Endodermal cell (in vitro differentiated cells): Measurements from ENCODE around the gene MIGA2. TPM values are rescaled to one million over a fixed set of nuclear protein-coding genes. Genes with fewer than 3 reads are reported as not detected.

Source experiments
- DNase-seq: peaks from one replicate; pipeline ENCODE4 v3.0.0-alpha.2; 2017
- H3K27ac ChIP-seq: 2 replicates; pipeline ENCODE4 v1.5.1; 2013; ENCODE audit warnings: mild to moderate bottlenecking, low read depth, low read length, moderate library complexity
- H3K27me3 ChIP-seq: 2 replicates; pipeline ENCODE4 v1.6.1; 2013; ENCODE audit warnings: mild to moderate bottlenecking, low read length, moderate library complexity; ENCODE audit not compliant: insufficient read depth, control insufficient read depth, poor library complexity, severe bottlenecking
- H3K36me3 ChIP-seq: 2 replicates; pipeline ENCODE4 v1.7.0; 2013; ENCODE audit warnings: mild to moderate bottlenecking, low read length, moderate library complexity; ENCODE audit not compliant: control insufficient read depth, insufficient read depth
- H3K4me1 ChIP-seq: one replicate; pipeline ENCODE4 v1.7.0; 2013; ENCODE audit warnings: low read length; ENCODE audit not compliant: control insufficient read depth, insufficient read depth
- H3K4me3 ChIP-seq: 2 replicates; pipeline ENCODE4 v1.5.1; 2013; ENCODE audit warnings: mild to moderate bottlenecking, low read length, moderate library complexity
- H3K9ac ChIP-seq: 2 replicates; pipeline ENCODE4 v1.6.1; 2013; ENCODE audit warnings: mild to moderate bottlenecking, low read length, moderate library complexity; ENCODE audit not compliant: poor library complexity, severe bottlenecking; ENCODE audit errors: extremely low read depth
- H3K9me3 ChIP-seq: 2 replicates; pipeline ENCODE4 v1.6.1; 2013; ENCODE audit warnings: mild to moderate bottlenecking, low read length, moderate library complexity; ENCODE audit not compliant: control insufficient read depth
- H3K27ac Mint-ChIP-seq: 2 replicates; pipeline ENCODE4 v1.8.0; 2020; ENCODE audit warnings: mixed read lengths
- H3K27me3 Mint-ChIP-seq: 2 replicates; pipeline ENCODE4 v1.8.0; 2021; ENCODE audit warnings: mild to moderate bottlenecking, mixed read lengths; ENCODE audit not compliant: insufficient read depth
- H3K36me3 Mint-ChIP-seq: 2 replicates; pipeline ENCODE4 v1.8.0; 2020; ENCODE audit warnings: low read depth, mixed read lengths
- H3K4me1 Mint-ChIP-seq: 2 replicates; pipeline ENCODE4 v1.8.0; 2020; ENCODE audit warnings: mixed read lengths
- H3K4me3 Mint-ChIP-seq: 2 replicates; pipeline ENCODE4 v1.8.0; 2020; ENCODE audit warnings: mild to moderate bottlenecking, moderate library complexity, mixed read lengths
- H3K9me3 Mint-ChIP-seq: 2 replicates; pipeline ENCODE4 v1.8.0; 2020; ENCODE audit warnings: mild to moderate bottlenecking, mixed read lengths
- WGBS, 2 experiments: methylation state at CpG; one replicate each; pipeline versions ENCODE4 v1.1.5 to v1.1.7; 2013; ENCODE audit warnings: missing lambda C conversion rate in 2 of 2, mixed read lengths in 1 of 2; ENCODE audit not compliant: insufficient coverage in 1 of 2, insufficient read length in 1 of 2; 5-methylcytosine and 5-hydroxymethylcytosine counted together
- total RNA-seq, 2 donors: library from RNA; stranded (reverse); fragmentation: NEBNext Ultra II Directional in 1 of 2; extraction: Animal tissue kit (Norgen Biotek cat#: 25700) in 1 of 2; gene quantifications; 2 replicates in 1 of 2; 3 replicates in 1 of 2; pipeline ENCODE4 v1.2.1, GENCODE V29; 2021
- TF ChIP-seq, protein P1 (sequence below): fragments of 200-600 bp; sonication (generic); conservative IDR thresholded peaks from 2 replicates; pipeline ENCODE4 v1.5.0; 2021; ENCODE audit warnings: antibody characterized with exemption, mild to moderate bottlenecking

Gene MIGA2
- total RNA-seq, 2 donors from 2014 or later, result 41.4 to 41.5 TPM

- TF ChIP-seq, protein P1, sequence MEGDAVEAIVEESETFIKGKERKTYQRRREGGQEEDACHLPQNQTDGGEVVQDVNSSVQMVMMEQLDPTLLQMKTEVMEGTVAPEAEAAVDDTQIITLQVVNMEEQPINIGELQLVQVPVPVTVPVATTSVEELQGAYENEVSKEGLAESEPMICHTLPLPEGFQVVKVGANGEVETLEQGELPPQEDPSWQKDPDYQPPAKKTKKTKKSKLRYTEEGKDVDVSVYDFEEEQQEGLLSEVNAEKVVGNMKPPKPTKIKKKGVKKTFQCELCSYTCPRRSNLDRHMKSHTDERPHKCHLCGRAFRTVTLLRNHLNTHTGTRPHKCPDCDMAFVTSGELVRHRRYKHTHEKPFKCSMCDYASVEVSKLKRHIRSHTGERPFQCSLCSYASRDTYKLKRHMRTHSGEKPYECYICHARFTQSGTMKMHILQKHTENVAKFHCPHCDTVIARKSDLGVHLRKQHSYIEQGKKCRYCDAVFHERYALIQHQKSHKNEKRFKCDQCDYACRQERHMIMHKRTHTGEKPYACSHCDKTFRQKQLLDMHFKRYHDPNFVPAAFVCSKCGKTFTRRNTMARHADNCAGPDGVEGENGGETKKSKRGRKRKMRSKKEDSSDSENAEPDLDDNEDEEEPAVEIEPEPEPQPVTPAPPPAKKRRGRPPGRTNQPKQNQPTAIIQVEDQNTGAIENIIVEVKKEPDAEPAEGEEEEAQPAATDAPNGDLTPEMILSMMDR, result no peak
- Histone ChIP-seq H3K4me1 (no peaks in the 10 kb centered on the region), H3K9ac (no peak overlapping the region), H3K27ac (no peak overlapping the region), H3K27me3 (no peaks in the 10 kb centered on the region), H3K36me3 (no peaks in the 10 kb centered on the region), H3K4me3 (no peak overlapping the region), H3K9me3 (no peaks in the 10 kb centered on the region)
- 94 to 100% methylated on average over 9 to 13 of the region's 13 CpGs for WGBS, 2 experiments
- Mint-ChIP-seq H3K27ac (no peak overlapping the region), H3K4me1 (no peaks in the 10 kb centered on the region), H3K36me3 (peaks cover 6% of the 10 kb centered on the region), H3K4me3 (no peak overlapping the region), H3K9me3 (no peaks in the 10 kb centered on the region), H3K27me3 (peaks cover 12% of the 10 kb centered on the region)
- DNase-seq, result no peak
Measured at GRCh38 chr9:129102095-129102525, 65.7 kb downstream of the MIGA2 start.

- H3K4me3 ChIP-seq, result no peak overlapping the region
- no peaks in the 10 kb centered on the region for H3K36me3 ChIP-seq
- peak; percentile 90 for DNase-seq
- no peaks in the 10 kb centered on the region for H3K4me1 Mint-ChIP-seq
- peaks cover 3% of the 10 kb centered on the region for H3K36me3 Mint-ChIP-seq
- no peak overlapping the region for H3K27ac ChIP-seq
- 42 to 57% methylated on average over 7 to 14 of the region's 14 CpGs for WGBS, 2 experiments
- no peaks in the 10 kb centered on the region for H3K9me3 Mint-ChIP-seq
- no peaks in the 10 kb centered on the region for H3K9me3 ChIP-seq
- TF ChIP-seq, protein P1, result peak; percentile 82
- no peak overlapping the region for H3K27ac Mint-ChIP-seq
- H3K4me1 ChIP-seq, result no peaks in the 10 kb centered on the region
- H3K27me3 ChIP-seq, result no peaks in the 10 kb centered on the region
- peaks cover 14% of the 10 kb centered on the region for H3K27me3 Mint-ChIP-seq
- no peak overlapping the region for H3K9ac ChIP-seq
- H3K4me3 Mint-ChIP-seq, result no peak overlapping the region
Measured at GRCh38 chr9:129102791-129103594, 66.6 kb downstream of the MIGA2 start.

GRCh38 chr9:129103595-129103965 is 67.2 kb downstream of the MIGA2 start:
- H3K27me3 Mint-ChIP-seq, result peaks cover 18% of the 10 kb centered on the region
- H3K36me3 Mint-ChIP-seq, result peaks cover 3% of the 10 kb centered on the region

More at GRCh38 chr9:129103595-129103965, 67.2 kb downstream of the MIGA2 start:
- no peaks in the 10 kb centered on the region for H3K36me3 ChIP-seq
- Mint-ChIP-seq H3K4me3 (no peak overlapping the region), H3K9me3 (no peaks in the 10 kb centered on the region), H3K27ac (no peak overlapping the region), H3K4me1 (no peaks in the 10 kb centered on the region)
- H3K9ac ChIP-seq, result no peak overlapping the region
- TF ChIP-seq, protein P1, result no peak
- H3K4me1 ChIP-seq, result no peaks in the 10 kb centered on the region
- H3K4me3 ChIP-seq, result no peak overlapping the region
- H3K27ac ChIP-seq, result no peak overlapping the region
- H3K9me3 ChIP-seq, result no peaks in the 10 kb centered on the region
- 91 to 95% methylated on average over 3 to 4 of the region's 4 CpGs for WGBS, 2 experiments
- DNase-seq, result no peak
- no peaks in the 10 kb centered on the region for H3K27me3 ChIP-seq
